ENCODE measurements around the gene CD209.

GRCh38 chr19:7746903-7747884 lies at the start of gene CD209:
- no peak for TF ChIP-seq YY1 (IDR thresholded peaks at IDR 0.05; ENCODE audit: low read depth)
- no peak for TF ChIP-seq CEBPB (IDR thresholded peaks at IDR 0.05)
- TF ChIP-seq FOXM1 (IDR thresholded peaks at IDR 0.05; ENCODE audit: borderline replicate concordance, low read depth) = no peak
- TF ChIP-seq, protein P1, sequence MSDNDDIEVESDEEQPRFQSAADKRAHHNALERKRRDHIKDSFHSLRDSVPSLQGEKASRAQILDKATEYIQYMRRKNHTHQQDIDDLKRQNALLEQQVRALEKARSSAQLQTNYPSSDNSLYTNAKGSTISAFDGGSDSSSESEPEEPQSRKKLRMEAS (IDR thresholded peaks at IDR 0.05) = no peak
- TF ChIP-seq EP300 (IDR thresholded peaks at IDR 0.05; ENCODE audit: borderline replicate concordance) = no peak
- no peak for TF ChIP-seq TEAD4 (IDR thresholded peaks at IDR 0.05)
- TF ChIP-seq TCF12 (IDR thresholded peaks at IDR 0.05; ENCODE audit: low read depth) = no peak
- no peak for TF ChIP-seq RAD21 (IDR thresholded peaks at IDR 0.05; ENCODE audit: low read depth)
- TF ChIP-seq, protein P2, sequence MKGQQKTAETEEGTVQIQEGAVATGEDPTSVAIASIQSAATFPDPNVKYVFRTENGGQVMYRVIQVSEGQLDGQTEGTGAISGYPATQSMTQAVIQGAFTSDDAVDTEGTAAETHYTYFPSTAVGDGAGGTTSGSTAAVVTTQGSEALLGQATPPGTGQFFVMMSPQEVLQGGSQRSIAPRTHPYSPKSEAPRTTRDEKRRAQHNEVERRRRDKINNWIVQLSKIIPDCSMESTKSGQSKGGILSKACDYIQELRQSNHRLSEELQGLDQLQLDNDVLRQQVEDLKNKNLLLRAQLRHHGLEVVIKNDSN (IDR thresholded peaks at IDR 0.05) = no peak
- no peak for TF ChIP-seq REST (IDR thresholded peaks at IDR 0.05; ENCODE audit: low read depth)
- TF ChIP-seq ZBTB7A (IDR thresholded peaks at IDR 0.05; ENCODE audit: low read depth) = no peak

Measured in Ishikawa (cell line).